ENCODE data around the gene ZRANB3. TPM values are rescaled to one million over a fixed set of nuclear protein-coding genes. Genes with fewer than 3 reads are reported as not detected.

The ZRANB3 gene
- total and polyA plus RNA-seq, 2 of the 13 experiments (the other 11 are each of a cell fraction or from before 2014, with no cell fraction given): 5.8 to 25.2 TPM

GRCh38 chr2:135349941-135350340, 181.1 kb downstream of the ZRANB3 start:
- no peaks in the 10 kb centered on the region for H3K9me3 ChIP-seq (ENCODE audit: low read length)
- H3K36me3 ChIP-seq (replicated peaks in 1 of 2; ENCODE audit: control insufficient read depth in 1 of 2, insufficient read depth in 2 of 2, low read length in 2 of 2): peaks cover 0 to 10% of the 10 kb centered on the region in 2 experiments; a peak in 3 of 5 replicates
- FAIRE-seq: no peak
- no peaks in the 10 kb centered on the region for H3K4me1 ChIP-seq (ENCODE audit: insufficient read depth, low read length)
- no peaks in the 10 kb centered on the region for H3K27me3 ChIP-seq (ENCODE audit: control insufficient read depth in 1 of 2, insufficient read depth in 2 of 2, low read length in 2 of 2)
- in situ Hi-C loops (cut with HindIII; ENCODE audit: extremely low pct_ligation_motif_present, low pct_unique_long_range_greater_than_20kb): no loop called here
- no peak overlapping the region for H3K4me2 ChIP-seq (ENCODE audit: low read depth, low read length)
- intact Hi-C loops (cut with micrococcal nuclease; ENCODE audit: unreplicated experiment): no loop called here
- ChIA-PET POLR2A (no interaction called here), CTCF (ENCODE audit: low intra/inter-chr PET ratio, low total read pairs) (no interaction called here)
- no peak overlapping the region for H3K4me3 ChIP-seq (replicated peaks in 1 of 3; ENCODE audit: insufficient read depth in 1 of 3, low read depth in 2 of 3, low read length in 3 of 3)
- H2AFZ ChIP-seq (ENCODE audit: low read length): no peak overlapping the region
- ATAC-seq: no peak
- no peak for DNase-seq (ENCODE audit: low spot score)
- H4K20me1 ChIP-seq (ENCODE audit: insufficient read depth, low read length): no peaks in the 10 kb centered on the region
- no peaks in the 10 kb centered on the region for H3K79me2 ChIP-seq (ENCODE audit: insufficient read depth, low read length)
- 95% methylated on average over 6 of the region's 6 CpGs for WGBS (ENCODE audit: low lambda C conversion rate)
- no peak overlapping the region for H3K9ac ChIP-seq (ENCODE audit: insufficient read depth, low read depth, low read length)
- BruUV-seq (replicated peaks): no TSS peak
- no peak overlapping the region for H3K27ac ChIP-seq (ENCODE audit: extremely low read length, insufficient read depth, low read length)
- TF ChIP-seq HES4 (CRISPR knock-in tag; IDR thresholded peaks at IDR 0.05; ENCODE audit: borderline replicate concordance) (no peak), SNAPC4 (CRISPR knock-in tag; IDR thresholded peaks at IDR 0.05) (no peak), CEBPZ (IDR thresholded peaks at IDR 0.05; ENCODE audit: low read length) (no peak), ISL2 (CRISPR knock-in tag; IDR thresholded peaks at IDR 0.05) (no peak), CENPBD1 (CRISPR knock-in tag; IDR thresholded peaks at IDR 0.05; ENCODE audit: borderline replicate concordance, low read depth) (no peak), ZNF784 (CRISPR knock-in tag; IDR thresholded peaks at IDR 0.05; ENCODE audit: borderline replicate concordance) (no peak), FOXP4 (CRISPR knock-in tag; IDR thresholded peaks at IDR 0.05) (no peak), ETV5 (CRISPR knock-in tag; IDR thresholded peaks at IDR 0.05; ENCODE audit: borderline replicate concordance) (no peak), ZNF567 (CRISPR knock-in tag; IDR thresholded peaks at IDR 0.05; ENCODE audit: borderline replicate concordance) (no peak), DBP (CRISPR knock-in tag; IDR thresholded peaks at IDR 0.05; ENCODE audit: not compliant biosample characterization) (no peak)

Data from HepG2 (cell line).